H1 (cell line): ENCODE results near the gene ZNF48. TPM values are rescaled to one million over a fixed set of nuclear protein-coding genes. Genes with fewer than 3 reads are reported as not detected.

Experiments used
- ATF3 ChIP-seq: IDR thresholded peaks from 2 replicates; pipeline ENCODE4 v1.6.1; 2011; ENCODE audit warnings: low read depth, mild to moderate bottlenecking, low read length; ENCODE audit not compliant: insufficient read depth
- BRCA1 ChIP-seq: IDR thresholded peaks from 2 replicates; pipeline ENCODE4 v1.6.1; 2012; ENCODE audit warnings: low read depth, low read length, improper control_type of control experiment
- CBX5 ChIP-seq: fragments of 300-800, 300-1000 bp; sonication (generic); IDR thresholded peaks from 2 replicates; pipeline ENCODE4 v1.7.1; 2016; ENCODE audit warnings: antibody characterized with exemption, low read length, low read depth
- CEBPB ChIP-seq: IDR thresholded peaks from 2 replicates; pipeline ENCODE4 v1.6.1; 2012; ENCODE audit warnings: low read depth, low read length
- CHD7 ChIP-seq: fragments of 300-600 bp; sonication (generic); IDR thresholded peaks from 2 replicates; pipeline ENCODE4 v1.7.1; 2012; ENCODE audit warnings: low read length, moderate library complexity, mild to moderate bottlenecking, inconsistent platforms; ENCODE audit not compliant: insufficient replicate concordance
- JUND ChIP-seq: IDR thresholded peaks from 2 replicates; pipeline ENCODE4 v1.6.1; 2011; ENCODE audit warnings: mild to moderate bottlenecking, improper control_type of control experiment, low read length
- MAX ChIP-seq: IDR thresholded peaks from 2 replicates; pipeline ENCODE4 v1.6.1; 2012; ENCODE audit warnings: inconsistent platforms
- USF2 ChIP-seq: IDR thresholded peaks from 2 replicates; pipeline ENCODE4 v1.6.1; 2011; ENCODE audit warnings: low read length, improper control_type of control experiment
- polyA plus RNA-seq, 7 experiments: library from polyadenylated mRNA; depleted of rRNA in 3 of 7; stranded (reverse) in 5 of 7; unstranded in 2 of 7; fragments of >200 nt in 5 of 7; fragments of 200-250 nt in 2 of 7; gene quantifications; 1 replicate in 5 of 7; 2 replicates in 1 of 7; 4 replicates in 1 of 7; pipeline versions ENCODE4 v1.2.1 to v1.2.3, GENCODE V29; 2011 to 2013; ENCODE audit warnings: missing spikeins in 2 of 7, mixed read lengths in 2 of 7
- total RNA-seq: library from RNA; stranded (reverse); fragmentation: NEBNext Ultra II Directional; extraction: Animal tissue kit (Norgen Biotek cat#: 25700); gene quantifications from 2 replicates; pipeline ENCODE4 v1.2.1, GENCODE V29; 2021

The ZNF48 gene
- total and polyA plus RNA-seq, 2 of the 8 experiments (the other 6 are each of a cell fraction or from before 2014, with no cell fraction given), result 30.4 to 41.2 TPM

GRCh38 chr16:30407102-30407803 is 12.0 kb downstream of the ZNF48 start, which contains the start of gene ZNF771 (continued):
- TF ChIP-seq CHD7, result no peak
- no peak for TF ChIP-seq CBX5
- TF ChIP-seq ATF3, result no peak
- TF ChIP-seq CEBPB, result no peak
- TF ChIP-seq USF2, result peak; percentile 56
- TF ChIP-seq MAX, result peak; percentile 91
- TF ChIP-seq JUND, result no peak
- no peak for TF ChIP-seq BRCA1
